Esophagus squamous epithelium (tissue), 5 donors: ENCODE measurements around the gene PRKCZ. TPM values are rescaled to one million over a fixed set of nuclear protein-coding genes. Genes with fewer than 3 reads are reported as not detected.
A peak's percentile ranks its signal among the peaks of the same experiment; 100 is the strongest.

Experiments
- DNase-seq: peaks from one replicate; lab custom pipeline; 2025; lab: John Stamatoyannopoulos, UW
- H3K27ac ChIP-seq, 4 donors: fragments of 200-600 bp; sonication (generic); one replicate each; pipeline ENCODE4 v1.5.1; 2016 to 2019; ENCODE audit warnings: mild to moderate bottlenecking in 1 of 4
- H3K27me3 ChIP-seq, 4 donors: fragments of 200-600 bp; sonication (generic); 1 replicate in 3 of 4; 2 replicates in 1 of 4; pipeline versions ENCODE4 v1.5.1 to v1.6.0; 2017 to 2021; ENCODE audit warnings: antibody characterized with exemption in 1 of 4
- H3K36me3 ChIP-seq, 3 donors: fragments of 200-600 bp; sonication (generic); one replicate each; pipeline ENCODE4 v1.5.1; 2016 to 2019
- H3K4me1 ChIP-seq, 3 donors: fragments of 200-600 bp; sonication (generic); one replicate each; pipeline ENCODE4 v1.5.1; 2017 to 2019
- H3K4me3 ChIP-seq, 4 donors: fragments of 200-600 bp; sonication (generic); 1 replicate in 3 of 4; 2 replicates in 1 of 4; pipeline ENCODE4 v1.5.1; 2016 to 2019; ENCODE audit warnings: mild to moderate bottlenecking in 2 of 4, moderate library complexity in 1 of 4
- H3K9me3 ChIP-seq, 3 donors: fragments of 200-600 bp; sonication (generic); one replicate each; pipeline ENCODE4 v1.5.1; 2016 to 2019
- CTCF ChIP-seq, 6 experiments: fragments of 450-650 bp in 4 of 6; fragments of 200-600 bp in 2 of 6; sonication (generic) in 2 of 6; IDR thresholded peaks; one replicate each; pipeline ENCODE4 v1.5.1; 2016 to 2019; ENCODE audit warnings: antibody characterized with exemption in 6 of 6, mild to moderate bottlenecking in 4 of 6, moderate library complexity in 4 of 6
- POLR2A ChIP-seq, 4 donors: fragments of 450-650 bp; IDR thresholded peaks; one replicate each; pipeline ENCODE4 v1.6.1; 2017; ENCODE audit warnings: antibody characterized with exemption in 4 of 4, mild to moderate bottlenecking in 4 of 4, moderate library complexity in 3 of 4
- WGBS, 2 donors: methylation state at CpG; one replicate each; pipeline ENCODE4 v1.1.5; 2018; 5-methylcytosine and 5-hydroxymethylcytosine counted together
- intact Hi-C: fragments of 100-400 bp; cut with DNase I; formaldehyde crosslinking; loops from one replicate; pipeline ENCODE4 v1.15.0; 2022
- total RNA-seq, 4 donors: library from RNA; depleted of rRNA; stranded (reverse); fragments of >200 nt; gene quantifications; one replicate each; pipeline ENCODE4 v1.1.0, GENCODE V29; 2016
- donor health status: DM: yes; HTN: yes; CAD: no.

The PRKCZ gene
- 10 to 100 TPM; 14.5 to 23.8 (median 17.5) TPM for total RNA-seq

- WGBS, 2 donors: 5 to 16% methylated on average over 10 to 30 of the region's 83 CpGs
- no peaks in the 10 kb centered on the region for H3K36me3 ChIP-seq
- H3K9me3 ChIP-seq: no peaks in the 10 kb centered on the region
- peak within 1 kb of the TSS; percentile 71 to 87 (median 82) for H3K27ac ChIP-seq
- peak within 1 kb of the TSS; percentile 66 to 89 (median 74) for H3K4me3 ChIP-seq
- DNase-seq: peak; percentile 47
- H3K27me3 ChIP-seq: peaks cover 0 to 69% (median 2%) of the 10 kb centered on the region in 4 donors
- H3K4me1 ChIP-seq: peaks cover 8 to 67% (median 20%) of the 10 kb centered on the region in 3 donors
- intact Hi-C loops: loop anchor here (5.0 kb wide), 1 partner anchor 88 kb away; no protein-coding TSS in a partner anchor
- TF ChIP-seq POLR2A (IDR thresholded peaks at IDR 0.05): peak in 1 of 4 donors; percentile 40
- no peak for TF ChIP-seq CTCF (IDR thresholded peaks at IDR 0.05)
These were observed at the start of gene PRKCZ for GRCh38 chr1:2049718-2050431. Gene PRKCZ (plus strand): TSS chr1:2050411. CDS start chr1:2050631, 220 bp downstream.

DNA sequence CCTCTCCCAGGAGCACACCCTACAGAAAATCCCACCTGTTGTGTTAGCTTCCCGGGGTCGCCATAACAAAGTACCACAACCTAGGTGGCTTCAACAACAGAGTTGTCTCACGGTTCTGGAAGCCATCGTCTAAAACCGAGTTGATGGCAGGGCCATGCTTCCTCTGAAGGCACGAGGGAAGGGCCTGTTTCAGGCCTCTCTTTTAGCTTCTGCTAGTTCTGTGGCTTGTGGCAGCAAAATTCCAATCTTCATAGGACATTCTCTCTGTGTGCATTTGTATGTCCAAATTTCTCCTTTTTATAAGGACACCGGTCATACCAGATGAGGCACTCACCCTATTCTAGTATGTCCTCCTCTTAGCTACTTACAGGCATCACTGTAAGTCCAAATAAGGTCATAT is 49.8 kb upstream of the PRKCZ start:
- H3K27ac ChIP-seq: no peak overlapping the region
- H3K36me3 ChIP-seq: no peaks in the 10 kb centered on the region
- no peaks in the 10 kb centered on the region for H3K9me3 ChIP-seq
- H3K4me3 ChIP-seq: no peak overlapping the region
- H3K27me3 ChIP-seq: peaks cover 0 to 84% (median 6%) of the 10 kb centered on the region in 4 donors
- peaks cover 0 to 14% (median 3%) of the 10 kb centered on the region in 3 donors for H3K4me1 ChIP-seq
- 82 to 86% methylated on average over 7 of the region's 7 CpGs for WGBS, 2 donors
- DNase-seq: no peak
- no peak for TF ChIP-seq CTCF (IDR thresholded peaks at IDR 0.05)
- no peak for TF ChIP-seq POLR2A (IDR thresholded peaks at IDR 0.05)
- intact Hi-C loops: no loop called here

DNA sequence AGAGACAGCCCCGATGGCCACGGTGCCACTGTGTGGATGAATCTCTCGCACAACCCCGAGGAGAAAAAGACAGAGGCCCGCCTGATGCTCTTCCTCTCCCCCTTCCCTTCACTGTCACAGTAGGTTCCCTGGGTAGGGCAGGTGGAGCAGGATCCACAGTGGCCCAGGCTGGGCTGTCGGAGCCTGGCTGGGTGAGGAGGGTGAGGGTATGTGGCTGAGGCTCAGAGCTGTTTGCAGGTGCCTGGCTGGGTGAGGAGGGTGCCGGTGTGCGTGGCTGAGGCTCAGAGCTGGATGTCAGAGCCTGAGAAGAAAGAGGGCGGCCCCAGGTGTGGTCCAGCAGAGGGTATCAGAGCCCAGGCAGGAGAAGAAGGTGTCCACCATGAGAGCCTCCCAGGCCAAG is 49.4 kb upstream of the PRKCZ start:
- H3K36me3 ChIP-seq: no peaks in the 10 kb centered on the region
- no peaks in the 10 kb centered on the region for H3K9me3 ChIP-seq
- intact Hi-C loops: no loop called here
- H3K4me1 ChIP-seq: peaks cover 0 to 14% (median 3%) of the 10 kb centered on the region in 3 donors
- 83 to 89% methylated on average over 3 to 9 of the region's 9 CpGs for WGBS, 2 donors
- H3K4me3 ChIP-seq: no peak overlapping the region
- DNase-seq: no peak
- no peak overlapping the region for H3K27ac ChIP-seq
- H3K27me3 ChIP-seq: peaks cover 0 to 86% (median 6%) of the 10 kb centered on the region in 4 donors
- no peak for TF ChIP-seq CTCF (IDR thresholded peaks at IDR 0.05)

DNA sequence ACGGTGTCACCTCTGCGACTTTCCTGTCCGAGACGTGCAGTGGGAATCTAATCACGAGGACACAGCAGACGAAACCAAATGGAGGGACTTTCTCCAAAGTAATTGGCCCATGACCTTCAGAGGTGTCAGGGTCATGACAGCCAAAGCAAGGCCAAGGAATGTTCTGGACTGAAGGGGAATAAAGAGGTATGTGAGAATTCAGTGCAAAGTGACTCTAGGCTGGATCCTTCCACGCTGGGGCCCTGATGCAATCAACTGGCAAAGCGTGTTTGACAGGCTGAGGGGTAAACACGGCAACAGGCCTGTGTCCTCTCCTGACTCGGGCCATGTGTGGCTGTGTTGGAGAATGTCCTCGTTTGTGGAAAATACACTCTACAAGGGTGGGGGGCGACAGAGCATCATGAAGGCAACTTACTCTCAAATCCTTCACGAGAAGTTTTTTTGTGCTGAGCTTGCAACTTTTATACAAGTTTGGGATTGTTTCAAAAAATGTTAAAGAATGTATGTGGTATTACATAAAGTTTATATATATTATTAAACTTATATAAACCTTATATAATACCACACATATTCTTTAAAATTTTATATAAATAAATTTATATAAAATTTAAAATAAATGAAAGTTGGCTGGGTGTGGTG is 48.3 kb upstream of the PRKCZ start:
- no peak for DNase-seq
- WGBS, 2 donors: 60 to 68% methylated on average over 13 of the region's 13 CpGs
- intact Hi-C loops: no loop called here
- Histone ChIP-seq H3K27ac (no peak overlapping the region), H3K4me3 (no peak overlapping the region), H3K36me3 (no peaks in the 10 kb centered on the region), H3K27me3 (peaks cover 0 to 92% (median 6%) of the 10 kb centered on the region in 4 donors), H3K9me3 (no peaks in the 10 kb centered on the region), H3K4me1 (peaks cover 0 to 14% (median 3%) of the 10 kb centered on the region in 3 donors)
- TF ChIP-seq CTCF (IDR thresholded peaks at IDR 0.05) (no peak), POLR2A (IDR thresholded peaks at IDR 0.05) (no peak)
